ENCODE results near the gene PTPN14.

PTPN14 gene

DNA sequence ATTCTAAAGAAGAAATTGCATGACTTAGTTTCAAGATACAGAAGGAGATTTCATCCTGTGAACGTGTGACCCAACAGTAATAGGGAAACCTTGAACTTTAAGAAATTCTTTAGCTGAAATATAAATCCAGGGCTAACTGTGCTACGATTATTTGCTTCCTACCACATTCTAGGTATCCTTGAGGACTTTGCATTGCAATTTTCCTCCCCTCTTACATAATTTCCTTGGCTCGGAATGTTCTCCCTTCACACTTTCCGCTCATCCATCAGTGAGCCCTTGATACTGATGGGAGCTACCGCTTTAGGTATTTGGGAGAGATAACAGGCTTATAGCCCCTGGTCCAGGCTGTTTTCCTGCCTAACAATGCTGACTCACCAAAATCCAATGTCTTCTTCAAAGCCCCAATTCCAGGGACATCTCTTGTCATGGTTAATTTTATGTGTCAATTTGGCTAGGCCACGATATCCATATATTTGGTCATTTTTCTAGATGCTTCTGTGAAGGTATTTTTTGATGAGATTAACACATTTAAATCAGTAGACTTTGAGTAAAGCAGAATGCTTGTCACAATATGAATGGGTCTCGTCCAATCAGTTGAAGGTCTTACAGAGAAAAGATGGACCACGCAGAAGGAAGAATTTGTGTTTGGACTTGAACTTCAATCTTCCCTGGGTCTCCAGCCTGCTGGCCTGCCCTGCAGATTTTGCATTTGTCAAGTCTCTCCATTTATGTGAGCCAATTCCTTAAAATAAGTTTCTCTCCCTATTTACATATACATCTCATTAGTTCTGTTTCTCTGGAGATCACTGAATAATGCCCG is 121.2 kb downstream of the PTPN14 start:
- DNase-seq (ENCODE audit: low read depth, low spot score), result no peak

GRCh38 chr1:214427871-214428277 is 123.5 kb downstream of the PTPN14 start:
- no peak for DNase-seq (ENCODE audit: low read depth, low spot score)

- DNase-seq (ENCODE audit: low read depth, low spot score), result no peak
Observed at GRCh38 chr1:214426426-214426812, 125.0 kb downstream of the PTPN14 start.

- no peak for DNase-seq (ENCODE audit: low read depth, low spot score)
Observed at GRCh38 chr1:214425716-214426425, 125.5 kb downstream of the PTPN14 start.

DNA sequence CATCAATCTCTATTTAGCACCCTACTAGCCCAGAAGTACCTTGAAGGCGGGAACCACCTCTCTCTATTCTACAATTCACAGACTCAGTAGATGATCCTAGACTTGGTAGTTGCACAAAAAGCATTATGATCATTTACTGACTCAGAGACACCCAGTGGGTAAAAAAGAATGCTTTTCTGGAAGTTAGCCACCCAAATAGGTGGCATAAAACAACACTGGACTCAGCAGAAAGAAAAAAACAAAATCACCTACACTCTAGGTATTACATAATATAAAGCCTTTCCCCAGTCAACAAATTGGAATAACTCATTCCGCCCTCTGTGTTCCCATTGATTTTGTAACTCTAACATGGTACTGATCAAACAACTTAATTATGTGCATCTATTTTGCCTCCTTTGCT is 126.3 kb downstream of the PTPN14 start:
- no peak for DNase-seq (ENCODE audit: low read depth, low spot score)

GRCh38 chr1:214423045-214423444 is 128.4 kb downstream of the PTPN14 start:
- DNase-seq (ENCODE audit: low read depth, low spot score), result no peak

DNA sequence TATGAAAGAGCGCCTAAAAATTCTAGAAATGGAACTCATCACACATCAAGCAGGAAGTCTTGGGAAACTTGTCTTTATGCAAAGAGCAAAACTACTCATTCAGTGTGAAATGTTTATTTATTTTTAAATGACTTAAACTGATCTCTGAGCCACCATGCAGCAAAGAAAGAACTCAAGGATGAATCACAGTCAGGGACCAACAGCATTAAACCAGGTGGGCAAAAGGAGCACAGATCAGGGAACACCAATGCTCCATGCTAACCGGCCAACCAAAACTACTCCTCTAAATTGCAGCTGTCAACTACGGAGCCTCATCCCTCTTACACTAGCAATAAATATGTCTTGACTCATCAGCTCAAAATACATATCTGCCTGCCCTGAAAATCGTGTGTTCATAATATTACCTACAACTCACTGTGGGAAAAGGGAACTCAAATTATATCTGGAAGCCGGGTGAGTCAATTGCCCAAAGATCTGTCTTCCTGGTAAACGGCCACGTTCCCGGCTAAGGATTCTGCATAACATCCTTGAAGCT is 129.2 kb downstream of the PTPN14 start:
- no peak for DNase-seq (ENCODE audit: low read depth, low spot score)

DNA sequence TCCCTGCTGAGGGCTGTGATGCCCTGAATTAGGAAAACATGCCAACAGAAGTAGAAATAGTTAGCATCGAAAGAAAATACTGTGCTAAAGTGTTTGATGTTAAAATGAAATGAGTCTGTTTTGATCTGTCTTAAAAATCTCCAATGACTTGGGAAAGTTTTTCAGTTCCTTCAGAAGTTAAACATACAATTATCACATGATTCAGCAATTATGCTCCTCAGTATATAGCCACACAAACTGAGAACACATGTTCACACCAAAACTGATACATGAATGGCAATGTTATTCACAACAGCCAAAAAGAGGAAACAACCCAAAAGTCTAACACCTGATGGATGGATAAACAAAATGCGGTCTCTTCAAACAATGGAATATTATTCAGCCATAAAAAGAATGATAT is 130.6 kb downstream of the PTPN14 start:
- no peak for DNase-seq (ENCODE audit: low read depth, low spot score)

GRCh38 chr1:214420341-214420740 is 131.1 kb downstream of the PTPN14 start:
- DNase-seq (ENCODE audit: low read depth, low spot score), result no peak

DNA sequence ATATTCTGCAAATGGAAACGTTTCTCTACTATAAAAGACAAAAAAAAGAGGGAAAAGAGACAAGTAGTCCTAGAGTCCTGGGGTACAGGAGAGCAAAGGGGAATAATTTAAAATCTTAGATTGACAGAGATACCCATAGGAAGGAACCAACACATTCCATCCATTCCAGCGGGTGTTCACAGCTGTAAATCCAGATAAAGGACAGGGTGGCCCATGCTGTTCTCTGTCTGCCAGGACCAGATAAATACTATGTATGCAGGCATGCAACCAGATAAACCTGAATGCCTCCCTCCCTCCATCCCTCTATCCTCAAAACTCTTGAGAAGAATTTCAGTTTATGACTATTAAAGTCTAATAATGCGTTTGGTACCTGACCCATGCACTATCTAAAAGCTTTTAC is 131.8 kb downstream of the PTPN14 start:
- no peak for DNase-seq (ENCODE audit: low read depth, low spot score)

DNA sequence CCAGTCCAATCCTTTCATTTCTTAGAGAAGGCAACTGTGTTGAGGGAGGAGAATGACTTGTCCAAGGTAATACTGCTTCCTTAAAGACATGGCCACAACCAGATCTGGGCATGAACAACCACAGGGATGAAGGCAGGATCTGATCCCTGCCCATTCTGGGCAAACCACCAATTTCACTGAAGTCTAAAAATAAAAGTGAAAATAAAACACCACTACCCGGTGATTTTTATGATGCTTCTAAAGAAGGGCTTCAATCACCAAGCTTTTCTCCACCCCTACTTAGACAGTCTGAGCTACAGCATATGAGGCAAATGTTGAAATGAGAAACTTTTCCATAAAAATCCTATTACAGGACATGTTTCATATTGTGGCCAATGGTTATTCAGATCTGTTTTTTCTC is 133.0 kb downstream of the PTPN14 start:
- DNase-seq (ENCODE audit: low read depth, low spot score), result no peak

DNA sequence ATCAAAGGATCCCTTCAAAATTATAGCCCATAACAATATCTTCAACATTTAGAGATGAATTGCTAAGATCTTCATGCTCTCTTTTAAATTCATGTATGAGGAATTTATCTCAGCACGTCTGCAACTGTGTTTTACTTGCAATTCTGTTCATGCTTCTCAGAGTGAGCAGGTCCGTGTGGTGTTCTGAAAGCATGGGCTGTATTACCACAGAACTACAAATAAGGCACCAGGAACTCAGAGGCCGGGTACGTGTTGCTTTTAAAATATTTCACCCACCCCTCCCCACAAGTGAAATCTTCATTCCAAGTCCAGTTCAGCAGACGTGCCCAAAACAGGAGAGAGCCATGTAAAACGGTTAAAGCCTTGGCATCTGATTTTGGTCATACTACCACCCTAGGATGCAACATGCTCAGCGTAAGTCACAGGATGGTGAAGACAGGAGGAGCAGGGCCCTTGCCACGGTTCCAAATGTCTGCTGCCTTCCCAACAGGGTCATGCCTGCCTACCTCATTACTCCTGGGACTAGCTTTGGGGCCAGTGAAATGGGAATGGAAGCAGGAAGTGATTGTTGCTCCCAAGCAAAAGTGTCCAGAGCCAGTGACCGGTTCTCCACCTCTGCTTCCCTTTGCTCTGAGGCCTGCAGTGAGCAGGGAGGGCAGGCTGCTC is 133.7 kb downstream of the PTPN14 start:
- DNase-seq (ENCODE audit: low read depth, low spot score), result no peak

DNA sequence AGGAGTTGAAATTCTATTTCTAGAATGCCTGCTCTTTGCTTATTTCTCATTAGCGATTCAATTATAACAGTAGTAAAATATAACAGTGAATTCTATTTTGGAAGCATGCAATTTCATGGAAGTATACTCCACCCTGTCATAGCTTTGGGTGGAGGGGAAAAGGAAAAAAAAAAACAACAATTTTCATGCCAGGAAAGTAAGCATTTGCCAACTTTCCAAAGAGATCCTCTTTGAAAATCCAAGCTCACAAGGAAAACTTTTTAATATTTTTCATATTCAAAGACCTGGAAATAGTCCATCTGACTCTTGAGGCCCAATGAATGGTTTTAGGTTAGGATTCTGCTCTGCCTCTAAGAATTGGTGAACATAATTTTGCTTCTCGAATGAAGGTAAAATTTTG is 134.5 kb downstream of the PTPN14 start:
- DNase-seq (ENCODE audit: low read depth, low spot score), result no peak

- no peak for DNase-seq (ENCODE audit: low read depth, low spot score)
Observed at GRCh38 chr1:214416417-214416816, 135.0 kb downstream of the PTPN14 start.

GRCh38 chr1:214415131-214415530 is 136.3 kb downstream of the PTPN14 start:
- DNase-seq (ENCODE audit: low read depth, low spot score), result no peak

- no peak for DNase-seq (ENCODE audit: low read depth, low spot score)
Observed at GRCh38 chr1:214414691-214415090, 136.7 kb downstream of the PTPN14 start.

DNA sequence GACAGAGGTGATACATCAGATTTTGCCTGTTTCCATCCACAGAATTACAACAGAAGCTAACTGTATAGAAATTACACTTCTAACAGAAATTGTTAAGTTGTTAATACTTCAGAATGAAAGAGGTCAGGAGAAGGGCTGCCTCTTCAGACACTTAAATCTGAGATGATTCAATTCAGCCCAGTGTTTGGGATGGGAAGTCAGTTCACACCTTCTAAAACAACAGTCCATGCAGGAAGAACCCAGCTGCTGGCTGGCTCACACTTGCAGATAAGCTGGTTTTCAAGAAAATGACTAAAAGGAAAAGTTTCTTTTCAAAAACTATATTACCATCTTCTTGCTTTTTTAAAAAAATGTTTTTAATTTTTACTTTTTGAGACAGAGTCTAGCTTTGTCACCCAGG is 138.1 kb downstream of the PTPN14 start:
- DNase-seq (ENCODE audit: low read depth, low spot score), result no peak

DNA sequence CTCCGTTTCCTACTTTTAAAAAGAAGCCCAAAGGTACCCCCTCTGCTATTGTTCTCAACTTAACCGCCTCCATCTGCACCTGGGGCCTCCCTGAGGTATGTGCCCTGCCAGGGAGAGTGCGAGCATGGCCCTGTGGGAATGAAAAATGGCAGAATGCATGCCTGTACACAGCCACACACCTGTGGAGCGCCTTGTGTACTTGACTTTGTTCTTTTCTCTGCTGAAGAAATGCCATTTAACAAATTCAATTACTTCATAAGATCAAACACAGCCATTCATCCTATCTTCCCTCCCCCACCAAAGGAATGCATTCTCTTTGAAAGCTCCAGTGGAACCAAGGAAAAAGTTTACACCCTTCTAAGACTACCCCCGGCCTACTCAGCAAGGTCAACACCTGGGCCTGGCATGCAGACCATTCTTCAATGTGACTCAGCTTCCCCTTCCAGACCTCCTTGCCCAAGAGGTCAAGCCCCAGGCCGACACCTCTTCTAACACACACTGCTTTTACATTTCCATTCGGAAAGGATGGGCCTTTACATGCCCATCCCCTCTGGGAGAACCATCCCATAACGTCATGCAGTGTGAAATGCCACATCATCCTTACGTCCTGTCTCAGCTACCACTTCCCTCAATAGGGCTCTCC is 146.7 kb downstream of the PTPN14 start:
- no peak for DNase-seq (ENCODE audit: low read depth, low spot score)

- no peak for DNase-seq (ENCODE audit: low read depth, low spot score)
Observed at GRCh38 chr1:214404154-214404553, 147.2 kb downstream of the PTPN14 start.

DNA sequence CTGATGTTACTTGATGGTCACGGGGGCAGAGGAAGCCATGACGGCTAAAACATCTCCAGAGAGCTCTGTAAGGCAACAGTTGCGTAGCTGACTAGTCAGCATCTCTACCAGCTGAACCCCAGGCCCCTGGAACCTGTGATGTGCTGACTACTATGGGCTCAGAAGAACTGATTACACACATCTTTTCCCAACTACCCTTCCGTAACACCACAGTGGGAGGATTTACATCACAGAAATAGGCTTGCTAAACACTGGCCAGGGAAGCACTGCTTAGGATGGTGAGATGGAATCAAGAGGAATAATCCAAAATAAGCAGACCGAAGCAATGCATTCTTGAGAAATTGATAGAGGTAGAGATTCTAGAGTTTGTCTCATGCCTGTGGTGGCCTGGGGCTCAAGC is 148.0 kb downstream of the PTPN14 start:
- no peak for DNase-seq (ENCODE audit: low read depth, low spot score)

DNA sequence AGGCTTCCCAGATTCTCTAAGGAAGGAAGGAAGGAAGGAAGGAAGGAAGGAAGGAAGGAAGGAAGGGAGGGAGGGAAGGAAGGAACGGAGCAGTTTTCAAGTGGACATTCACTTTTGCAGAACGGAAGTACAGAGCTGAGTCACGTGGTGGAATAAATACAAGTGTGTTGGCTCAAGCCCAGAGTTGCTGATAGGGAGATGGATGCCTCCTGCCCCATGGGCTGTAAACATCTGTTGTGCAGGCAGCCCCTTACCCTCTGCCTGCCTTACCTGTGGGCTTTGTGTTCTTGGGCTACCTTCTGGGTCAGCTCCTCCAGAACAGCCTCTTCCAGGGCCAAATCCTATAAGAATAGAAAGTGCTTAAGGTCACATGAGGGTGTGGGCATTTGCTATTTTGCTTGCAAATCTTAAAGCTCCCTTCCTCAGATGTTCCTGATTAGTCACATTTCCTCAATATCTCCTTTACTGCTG is 148.8 kb downstream of the PTPN14 start:
- DNase-seq (ENCODE audit: low read depth, low spot score), result no peak

DNA sequence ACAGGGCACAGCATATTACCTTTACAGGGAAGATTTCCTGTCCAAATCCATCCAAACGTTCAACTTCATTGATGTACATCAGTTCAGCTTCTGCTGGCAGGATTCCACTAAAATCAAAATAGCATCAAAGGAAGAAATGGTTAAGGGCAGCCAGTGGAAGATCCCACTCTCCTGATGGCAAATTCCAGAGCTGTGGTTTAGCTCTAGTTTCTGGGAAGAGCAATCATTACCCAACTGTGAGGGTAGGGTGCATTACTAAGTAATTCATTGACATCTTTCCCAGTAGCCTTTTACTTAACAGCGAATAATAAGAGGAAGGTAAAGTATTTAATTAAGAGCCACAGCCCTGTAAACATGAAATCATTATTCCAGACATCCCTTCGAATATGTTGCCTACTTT is 149.7 kb downstream of the PTPN14 start:
- DNase-seq (ENCODE audit: low read depth, low spot score), result no peak
